GM19099 (cell line): ENCODE results near the gene VWA1.

ENCODE experiments used
- POLR2A ChIP-seq: IDR thresholded peaks from 3 replicates; pipeline ENCODE4 v1.6.1; 2011; ENCODE audit warnings: low read depth; ENCODE audit not compliant: insufficient read length; ENCODE audit errors: extremely low read depth

VWA1 gene

GRCh38 chr1:1400576-1401456, 34.7 kb upstream of the VWA1 start:
- TF ChIP-seq POLR2A: no peak

- peak; percentile 8 for TF ChIP-seq POLR2A
Measured at GRCh38 chr1:1401457-1402010, 34.0 kb upstream of the VWA1 start.

GRCh38 chr1:1402072-1402900, 33.2 kb upstream of the VWA1 start:
- TF ChIP-seq POLR2A: peak; percentile 9

- peak; percentile 29 for TF ChIP-seq POLR2A
Measured at GRCh38 chr1:1403653-1404052, 31.8 kb upstream of the VWA1 start.

- TF ChIP-seq POLR2A: no peak
Measured at GRCh38 chr1:1406101-1406820, 29.2 kb upstream of the VWA1 start.

- peak; percentile 94 for TF ChIP-seq POLR2A
Measured at GRCh38 chr1:1406821-1407635, 28.5 kb upstream of the VWA1 start, which contains the start of gene MRPL20. MRPL20 (minus strand) TSS chr1:1407293; CDS start chr1:1407217, 76 bp downstream.

GRCh38 chr1:1407636-1408318, 27.7 kb upstream of the VWA1 start:
- no peak for TF ChIP-seq POLR2A

GRCh38 chr1:1411626-1412025, 23.9 kb upstream of the VWA1 start:
- no peak for TF ChIP-seq POLR2A

- TF ChIP-seq POLR2A: no peak
Measured at GRCh38 chr1:1415751-1416150, 19.7 kb upstream of the VWA1 start.

- no peak for TF ChIP-seq POLR2A
Measured at GRCh38 chr1:1418464-1419362, 16.8 kb upstream of the VWA1 start.

GRCh38 chr1:1419363-1419812, 16.1 kb upstream of the VWA1 start:
- no peak for TF ChIP-seq POLR2A
